ENCODE results near the gene CELF4.
A peak's percentile ranks its signal among the peaks of the same experiment; 100 is the strongest.

CELF4 gene

GRCh38 chr18:37565101-37565976 lies at the start of gene CELF4:
Gene CELF4 (minus strand): TSS chr18:37565798.
- Histone ChIP-seq H3K27me3 (ENCODE audit: insufficient read depth, low read length) (peaks cover 96% of the 10 kb centered on the region), H3K27ac (ENCODE audit: low read length) (no peak within 1 kb of the TSS), H3K4me3 (ENCODE audit: low read length) (peak within 1 kb of the TSS; percentile 95), H3K36me3 (ENCODE audit: insufficient read depth, low read depth, low read length) (no peaks in the 10 kb centered on the region), H3K4me1 (ENCODE audit: insufficient read depth, low read length) (0 out of 2 replicates have a peak, but pooled peaks cover 3% of the 10 kb centered on the region), H3K9me3 (ENCODE audit: insufficient read depth, low read depth, low read length) (no peaks in the 10 kb centered on the region; the same call in 1 of the 2 replicates), H3K9ac (ENCODE audit: low read depth, low read length) (no peak within 1 kb of the TSS)

GRCh38 chr18:37613253-37613565 lies 47.6 kb upstream of the CELF4 start:
- no peak overlapping the region for H3K9ac ChIP-seq (ENCODE audit: low read depth, low read length)
- peaks cover 3% of the 10 kb centered on the region; the same call in 1 of the 2 replicates for H3K27me3 ChIP-seq (ENCODE audit: insufficient read depth, low read length)
- no peaks in the 10 kb centered on the region for H3K36me3 ChIP-seq (ENCODE audit: insufficient read depth, low read depth, low read length)

GRCh38 chr18:37612524-37613252 lies 47.1 kb upstream of the CELF4 start:
- Histone ChIP-seq H3K4me1 (ENCODE audit: insufficient read depth, low read length) (no peaks in the 10 kb centered on the region), H3K27ac (ENCODE audit: low read length) (no peak overlapping the region), H3K9me3 (ENCODE audit: insufficient read depth, low read depth, low read length) (no peaks in the 10 kb centered on the region), H3K4me3 (ENCODE audit: low read length) (no peak overlapping the region), H3K36me3 (ENCODE audit: insufficient read depth, low read depth, low read length) (no peaks in the 10 kb centered on the region), H3K9ac (ENCODE audit: low read depth, low read length) (no peak overlapping the region), H3K27me3 (ENCODE audit: insufficient read depth, low read length) (peaks cover 3% of the 10 kb centered on the region; the same call in 1 of the 2 replicates)

More at GRCh38 chr18:37613253-37613565, 47.6 kb upstream of the CELF4 start:
- Histone ChIP-seq H3K4me3 (ENCODE audit: low read length) (no peak overlapping the region), H3K9me3 (ENCODE audit: insufficient read depth, low read depth, low read length) (no peaks in the 10 kb centered on the region), H3K4me1 (ENCODE audit: insufficient read depth, low read length) (no peaks in the 10 kb centered on the region), H3K27ac (ENCODE audit: low read length) (no peak overlapping the region)

- Histone ChIP-seq H3K4me3 (ENCODE audit: low read length) (no peak overlapping the region), H3K9me3 (ENCODE audit: insufficient read depth, low read depth, low read length) (no peaks in the 10 kb centered on the region), H3K36me3 (ENCODE audit: insufficient read depth, low read depth, low read length) (no peaks in the 10 kb centered on the region), H3K27ac (ENCODE audit: low read length) (no peak overlapping the region), H3K9ac (ENCODE audit: low read depth, low read length) (no peak overlapping the region), H3K27me3 (ENCODE audit: insufficient read depth, low read length) (peaks cover 3% of the 10 kb centered on the region; the same call in 1 of the 2 replicates), H3K4me1 (ENCODE audit: insufficient read depth, low read length) (no peaks in the 10 kb centered on the region)
These were observed 46.1 kb upstream of the CELF4 start for GRCh38 chr18:37611614-37612279.

- no peaks in the 10 kb centered on the region for H3K4me1 ChIP-seq (ENCODE audit: insufficient read depth, low read length)
- no peak overlapping the region for H3K9ac ChIP-seq (ENCODE audit: low read depth, low read length)
- no peak overlapping the region for H3K4me3 ChIP-seq (ENCODE audit: low read length)
- H3K9me3 ChIP-seq (ENCODE audit: insufficient read depth, low read depth, low read length): no peaks in the 10 kb centered on the region
- H3K36me3 ChIP-seq (ENCODE audit: insufficient read depth, low read depth, low read length): no peaks in the 10 kb centered on the region
- H3K27me3 ChIP-seq (ENCODE audit: insufficient read depth, low read length): peaks cover 3% of the 10 kb centered on the region; the same call in 1 of the 2 replicates
- H3K27ac ChIP-seq (ENCODE audit: low read length): no peak overlapping the region
These were observed 43.3 kb upstream of the CELF4 start for GRCh38 chr18:37608876-37609275.

GRCh38 chr18:37607281-37607680 lies 41.7 kb upstream of the CELF4 start:
- H3K36me3 ChIP-seq (ENCODE audit: insufficient read depth, low read depth, low read length): no peaks in the 10 kb centered on the region
- H3K27ac ChIP-seq (ENCODE audit: low read length): no peak overlapping the region
- no peaks in the 10 kb centered on the region for H3K4me1 ChIP-seq (ENCODE audit: insufficient read depth, low read length)
- no peaks in the 10 kb centered on the region for H3K27me3 ChIP-seq (ENCODE audit: insufficient read depth, low read length)
- H3K9ac ChIP-seq (ENCODE audit: low read depth, low read length): no peak overlapping the region
- no peak overlapping the region for H3K4me3 ChIP-seq (ENCODE audit: low read length)
- no peaks in the 10 kb centered on the region for H3K9me3 ChIP-seq (ENCODE audit: insufficient read depth, low read depth, low read length)

- no peaks in the 10 kb centered on the region for H3K9me3 ChIP-seq (ENCODE audit: insufficient read depth, low read depth, low read length)
- no peaks in the 10 kb centered on the region for H3K27me3 ChIP-seq (ENCODE audit: insufficient read depth, low read length)
- no peaks in the 10 kb centered on the region for H3K36me3 ChIP-seq (ENCODE audit: insufficient read depth, low read depth, low read length)
- H3K4me1 ChIP-seq (ENCODE audit: insufficient read depth, low read length): no peaks in the 10 kb centered on the region
- H3K27ac ChIP-seq (ENCODE audit: low read length): no peak overlapping the region
- H3K4me3 ChIP-seq (ENCODE audit: low read length): no peak overlapping the region
- no peak overlapping the region for H3K9ac ChIP-seq (ENCODE audit: low read depth, low read length)
These were observed 38.4 kb upstream of the CELF4 start for GRCh38 chr18:37604032-37604431.

GRCh38 chr18:37598966-37599896 lies 33.6 kb upstream of the CELF4 start:
- no peaks in the 10 kb centered on the region for H3K4me1 ChIP-seq (ENCODE audit: insufficient read depth, low read length)
- H3K9me3 ChIP-seq (ENCODE audit: insufficient read depth, low read depth, low read length): no peaks in the 10 kb centered on the region
- no peaks in the 10 kb centered on the region for H3K36me3 ChIP-seq (ENCODE audit: insufficient read depth, low read depth, low read length)
- H3K9ac ChIP-seq (ENCODE audit: low read depth, low read length): no peak overlapping the region
- no peak overlapping the region for H3K27ac ChIP-seq (ENCODE audit: low read length)
- H3K27me3 ChIP-seq (ENCODE audit: insufficient read depth, low read length): no peaks in the 10 kb centered on the region
- no peak overlapping the region for H3K4me3 ChIP-seq (ENCODE audit: low read length)

- no peaks in the 10 kb centered on the region for H3K36me3 ChIP-seq (ENCODE audit: insufficient read depth, low read depth, low read length)
- no peaks in the 10 kb centered on the region for H3K27me3 ChIP-seq (ENCODE audit: insufficient read depth, low read length)
- H3K9me3 ChIP-seq (ENCODE audit: insufficient read depth, low read depth, low read length): no peaks in the 10 kb centered on the region
- H3K27ac ChIP-seq (ENCODE audit: low read length): no peak overlapping the region
- no peak overlapping the region for H3K4me3 ChIP-seq (ENCODE audit: low read length)
- no peak overlapping the region for H3K9ac ChIP-seq (ENCODE audit: low read depth, low read length)
- no peaks in the 10 kb centered on the region for H3K4me1 ChIP-seq (ENCODE audit: insufficient read depth, low read length)
These were observed 32.8 kb upstream of the CELF4 start for GRCh38 chr18:37598396-37598795.

GRCh38 chr18:37590346-37590745 lies 24.7 kb upstream of the CELF4 start:
- peaks cover 7% of the 10 kb centered on the region for H3K9me3 ChIP-seq (ENCODE audit: insufficient read depth, low read depth, low read length)
- H3K27me3 ChIP-seq (ENCODE audit: insufficient read depth, low read length): no peaks in the 10 kb centered on the region

GRCh38 chr18:37588289-37588688 lies 22.7 kb upstream of the CELF4 start:
- Histone ChIP-seq H3K4me1 (ENCODE audit: insufficient read depth, low read length) (peaks cover 8% of the 10 kb centered on the region), H3K9ac (ENCODE audit: low read depth, low read length) (no peak overlapping the region), H3K36me3 (ENCODE audit: insufficient read depth, low read depth, low read length) (no peaks in the 10 kb centered on the region), H3K4me3 (ENCODE audit: low read length) (no peak overlapping the region), H3K27ac (ENCODE audit: low read length) (no peak overlapping the region), H3K27me3 (ENCODE audit: insufficient read depth, low read length) (no peaks in the 10 kb centered on the region), H3K9me3 (ENCODE audit: insufficient read depth, low read depth, low read length) (peaks cover 7% of the 10 kb centered on the region)

More at GRCh38 chr18:37590346-37590745, 24.7 kb upstream of the CELF4 start:
- Histone ChIP-seq H3K4me1 (ENCODE audit: insufficient read depth, low read length) (peaks cover 4% of the 10 kb centered on the region), H3K27ac (ENCODE audit: low read length) (no peak overlapping the region), H3K36me3 (ENCODE audit: insufficient read depth, low read depth, low read length) (no peaks in the 10 kb centered on the region), H3K4me3 (ENCODE audit: low read length) (no peak overlapping the region), H3K9ac (ENCODE audit: low read depth, low read length) (no peak overlapping the region)
